ENCODE measurements around the gene RAPGEF1. TPM values are rescaled to one million over a fixed set of nuclear protein-coding genes. Genes with fewer than 3 reads are reported as not detected.
"Not testable (repeated sequence)": the region's sequence is repeated elsewhere in the genome, so short reads cannot be mapped to it uniquely, and the experiment has no call there.

RAPGEF1 gene
- total and polyA plus RNA-seq, 2 donors (not counting 1 experiment from before 2014, with no cell fraction given) = 33.3 to 42.8 TPM

DNA sequence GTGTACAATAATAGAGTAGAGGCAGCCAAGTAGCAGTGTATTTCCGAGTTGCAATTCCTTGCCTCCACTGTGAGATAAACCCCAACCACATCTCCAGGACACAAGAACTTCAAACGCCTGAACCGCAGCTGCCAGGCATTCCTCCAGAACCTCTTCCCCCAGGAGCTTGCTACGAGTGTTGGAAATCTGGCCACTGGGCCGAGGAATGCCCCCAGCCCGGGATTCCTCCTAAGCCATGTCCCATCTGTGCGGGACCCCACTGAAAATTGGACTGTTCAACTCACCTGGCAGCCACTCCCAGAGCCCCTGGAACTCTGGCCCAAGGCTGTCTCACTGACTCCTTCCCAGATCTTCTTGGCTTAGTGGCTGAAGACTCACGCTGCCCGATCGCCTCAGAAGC is 190.7 kb downstream of the RAPGEF1 start:
- H3K9me3 ChIP-seq (ENCODE audit: control insufficient read depth, insufficient read depth, low read depth, low read length); DNase-seq (ENCODE audit: low read depth in 2 of 2); H3K79me2 ChIP-seq (ENCODE audit: control insufficient read depth, insufficient read depth, low read length); H2AFZ ChIP-seq (ENCODE audit: low read length); H3K27ac ChIP-seq (ENCODE audit: insufficient read depth, low read length); H3K4me1 ChIP-seq (ENCODE audit: control insufficient read depth, extremely low read depth, insufficient read depth, low read length); H3K4me3 ChIP-seq (replicated peaks in 1 of 4; ENCODE audit: control extremely low read depth in 1 of 4, insufficient read depth in 1 of 4, low read depth in 3 of 4, low read length in 4 of 4); H3K9ac ChIP-seq (ENCODE audit: insufficient read depth, low read length); H4K20me1 ChIP-seq (ENCODE audit: control insufficient read depth, extremely low read depth, insufficient read depth, low read length); H3K36me3 ChIP-seq (ENCODE audit: control insufficient read depth, insufficient read depth, low read length); H3K4me2 ChIP-seq (ENCODE audit: extremely low read depth, insufficient read depth, low read length): not testable (repeated sequence)
- H3K27me3 ChIP-seq (ENCODE audit: control insufficient read depth, insufficient read depth, low read length) = peaks cover 35% of the 10 kb centered on the region

DNA sequence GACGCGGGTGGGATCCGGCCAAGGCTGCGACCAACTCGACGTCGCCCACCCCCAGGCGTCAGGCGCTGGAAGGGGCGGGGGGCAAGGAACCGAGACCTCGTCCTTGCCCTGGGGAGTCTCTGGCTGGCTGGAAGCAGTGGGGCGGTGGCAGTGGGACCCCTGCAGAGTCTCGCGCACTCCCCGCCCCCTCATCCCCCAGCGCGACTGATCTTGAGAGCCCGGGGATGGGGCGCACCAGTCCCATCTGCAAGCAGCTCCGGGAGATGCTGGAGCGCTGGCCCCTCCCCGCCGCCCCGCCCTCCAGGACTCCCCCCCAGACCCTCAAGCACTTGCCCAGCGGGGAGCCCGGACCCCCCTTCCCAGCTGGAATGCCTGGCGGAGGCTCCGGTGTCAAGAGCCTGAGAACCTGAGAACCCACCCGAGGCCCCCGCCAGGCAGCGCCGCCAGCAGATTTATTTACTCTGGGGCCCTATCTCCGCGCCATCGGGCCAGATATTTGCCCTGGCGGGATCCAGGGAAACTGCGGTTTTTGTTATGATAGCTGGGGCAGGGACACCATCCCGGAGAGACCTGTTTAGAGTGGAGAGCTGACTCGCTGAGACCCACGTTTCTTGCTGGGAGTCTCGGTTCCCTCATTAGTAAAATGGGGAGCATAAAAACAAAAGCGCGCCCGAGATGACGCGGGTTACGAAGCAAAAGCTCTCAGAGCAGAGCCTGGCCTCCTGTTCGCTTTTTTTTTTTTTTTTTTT is 193.4 kb downstream of the RAPGEF1 start:
- DNase-seq (ENCODE audit: low read depth in 2 of 2) = peak in 1 of 2 donors; percentile 18

DNA sequence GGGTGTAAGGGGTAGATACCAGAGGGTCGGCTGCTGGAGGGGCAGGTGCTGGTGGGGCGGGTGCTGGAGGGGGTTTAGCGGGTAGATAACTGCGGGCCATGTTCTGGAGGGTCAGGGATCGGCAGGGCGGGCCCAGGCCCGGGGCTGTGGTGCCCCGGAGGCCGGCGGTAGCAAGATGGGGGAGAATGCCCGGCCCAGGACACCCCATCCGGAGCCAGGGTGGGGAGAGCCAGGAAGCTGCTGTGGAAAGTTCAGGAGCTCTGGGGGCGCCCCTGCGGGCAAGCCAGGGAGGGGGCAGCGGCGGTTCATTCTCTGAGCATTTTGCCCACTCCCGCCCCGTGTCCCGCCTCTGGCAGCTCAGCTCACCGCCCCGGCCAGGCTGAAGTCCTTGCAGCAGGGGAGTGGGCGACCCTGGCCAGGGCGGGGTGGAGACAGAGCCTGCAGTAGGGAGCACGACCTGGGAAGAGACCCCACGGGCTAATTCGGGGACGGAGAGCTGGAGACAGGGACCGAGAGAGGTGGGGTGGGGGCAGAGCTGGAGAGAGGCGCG is 194.0 kb downstream of the RAPGEF1 start:
- Histone ChIP-seq H3K4me3 (replicated peaks in 1 of 4; ENCODE audit: control extremely low read depth in 1 of 4, insufficient read depth in 1 of 4, low read depth in 3 of 4, low read length in 4 of 4) (no peak overlapping the region), H3K4me2 (ENCODE audit: extremely low read depth, insufficient read depth, low read length) (no peak overlapping the region), H3K36me3 (ENCODE audit: control insufficient read depth, insufficient read depth, low read length) (no peaks in the 10 kb centered on the region), H3K9ac (ENCODE audit: insufficient read depth, low read length) (no peak overlapping the region), H3K4me1 (ENCODE audit: control insufficient read depth, extremely low read depth, insufficient read depth, low read length) (no peaks in the 10 kb centered on the region), H3K79me2 (ENCODE audit: control insufficient read depth, insufficient read depth, low read length) (no peaks in the 10 kb centered on the region), H3K27me3 (ENCODE audit: control insufficient read depth, insufficient read depth, low read length) (peaks cover 32% of the 10 kb centered on the region), H3K27ac (ENCODE audit: insufficient read depth, low read length) (no peak overlapping the region), H2AFZ (ENCODE audit: low read length) (no peak overlapping the region), H3K9me3 (ENCODE audit: control insufficient read depth, insufficient read depth, low read depth, low read length) (no peaks in the 10 kb centered on the region), H4K20me1 (ENCODE audit: control insufficient read depth, extremely low read depth, insufficient read depth, low read length) (no peaks in the 10 kb centered on the region)
- TF ChIP-seq, protein P1, sequence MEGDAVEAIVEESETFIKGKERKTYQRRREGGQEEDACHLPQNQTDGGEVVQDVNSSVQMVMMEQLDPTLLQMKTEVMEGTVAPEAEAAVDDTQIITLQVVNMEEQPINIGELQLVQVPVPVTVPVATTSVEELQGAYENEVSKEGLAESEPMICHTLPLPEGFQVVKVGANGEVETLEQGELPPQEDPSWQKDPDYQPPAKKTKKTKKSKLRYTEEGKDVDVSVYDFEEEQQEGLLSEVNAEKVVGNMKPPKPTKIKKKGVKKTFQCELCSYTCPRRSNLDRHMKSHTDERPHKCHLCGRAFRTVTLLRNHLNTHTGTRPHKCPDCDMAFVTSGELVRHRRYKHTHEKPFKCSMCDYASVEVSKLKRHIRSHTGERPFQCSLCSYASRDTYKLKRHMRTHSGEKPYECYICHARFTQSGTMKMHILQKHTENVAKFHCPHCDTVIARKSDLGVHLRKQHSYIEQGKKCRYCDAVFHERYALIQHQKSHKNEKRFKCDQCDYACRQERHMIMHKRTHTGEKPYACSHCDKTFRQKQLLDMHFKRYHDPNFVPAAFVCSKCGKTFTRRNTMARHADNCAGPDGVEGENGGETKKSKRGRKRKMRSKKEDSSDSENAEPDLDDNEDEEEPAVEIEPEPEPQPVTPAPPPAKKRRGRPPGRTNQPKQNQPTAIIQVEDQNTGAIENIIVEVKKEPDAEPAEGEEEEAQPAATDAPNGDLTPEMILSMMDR (conservative IDR thresholded peaks at IDR 0.05 in 1 of 2, IDR thresholded peaks at IDR 0.05 in 1 of 2; ENCODE audit: low read depth in 1 of 2, low read length in 2 of 2) = no peak
- no peak for TF ChIP-seq EZH2 (IDR thresholded peaks at IDR 0.05; ENCODE audit: low read length, missing control alignments)
- DNase-seq (ENCODE audit: low read depth in 2 of 2) = no peak

More for the DNA sequence above, 193.4 kb downstream of the RAPGEF1 start:
- no peak overlapping the region for H2AFZ ChIP-seq (ENCODE audit: low read length)
- H3K9ac ChIP-seq (ENCODE audit: insufficient read depth, low read length) = no peak overlapping the region
- H4K20me1 ChIP-seq (ENCODE audit: control insufficient read depth, extremely low read depth, insufficient read depth, low read length) = no peaks in the 10 kb centered on the region
- peaks cover 32% of the 10 kb centered on the region for H3K27me3 ChIP-seq (ENCODE audit: control insufficient read depth, insufficient read depth, low read length)
- H3K4me1 ChIP-seq (ENCODE audit: control insufficient read depth, extremely low read depth, insufficient read depth, low read length) = no peaks in the 10 kb centered on the region
- no peaks in the 10 kb centered on the region for H3K36me3 ChIP-seq (ENCODE audit: control insufficient read depth, insufficient read depth, low read length)
- no peak overlapping the region for H3K27ac ChIP-seq (ENCODE audit: insufficient read depth, low read length)
- no peaks in the 10 kb centered on the region for H3K79me2 ChIP-seq (ENCODE audit: control insufficient read depth, insufficient read depth, low read length)
- H3K9me3 ChIP-seq (ENCODE audit: control insufficient read depth, insufficient read depth, low read depth, low read length) = no peaks in the 10 kb centered on the region
- peak overlapping the region; percentile 54 for H3K4me2 ChIP-seq (ENCODE audit: extremely low read depth, insufficient read depth, low read length)
- H3K4me3 ChIP-seq (replicated peaks in 1 of 4; ENCODE audit: control extremely low read depth in 1 of 4, insufficient read depth in 1 of 4, low read depth in 3 of 4, low read length in 4 of 4) = peak overlapping the region in 3 of 4 experiments; percentile 10 to 43 (median 24)
- peak; percentile 70 for TF ChIP-seq EZH2 (IDR thresholded peaks at IDR 0.05; ENCODE audit: low read length, missing control alignments)
- TF ChIP-seq, protein P1 (conservative IDR thresholded peaks at IDR 0.05 in 1 of 2, IDR thresholded peaks at IDR 0.05 in 1 of 2; ENCODE audit: low read depth in 1 of 2, low read length in 2 of 2) = peak in 1 of 2 donors; percentile 18

All from fibroblast of lung (primary cell).